ENCODE results near the gene ACIN1. TPM values are rescaled to one million over a fixed set of nuclear protein-coding genes. Genes with fewer than 3 reads are reported as not detected.

ACIN1 gene
- total and polyA plus RNA-seq, 9 of the 15 experiments (the other 6 are each of a cell fraction or from before 2014, with no cell fraction given): 5.0 to 196 (median 129) TPM

DNA sequence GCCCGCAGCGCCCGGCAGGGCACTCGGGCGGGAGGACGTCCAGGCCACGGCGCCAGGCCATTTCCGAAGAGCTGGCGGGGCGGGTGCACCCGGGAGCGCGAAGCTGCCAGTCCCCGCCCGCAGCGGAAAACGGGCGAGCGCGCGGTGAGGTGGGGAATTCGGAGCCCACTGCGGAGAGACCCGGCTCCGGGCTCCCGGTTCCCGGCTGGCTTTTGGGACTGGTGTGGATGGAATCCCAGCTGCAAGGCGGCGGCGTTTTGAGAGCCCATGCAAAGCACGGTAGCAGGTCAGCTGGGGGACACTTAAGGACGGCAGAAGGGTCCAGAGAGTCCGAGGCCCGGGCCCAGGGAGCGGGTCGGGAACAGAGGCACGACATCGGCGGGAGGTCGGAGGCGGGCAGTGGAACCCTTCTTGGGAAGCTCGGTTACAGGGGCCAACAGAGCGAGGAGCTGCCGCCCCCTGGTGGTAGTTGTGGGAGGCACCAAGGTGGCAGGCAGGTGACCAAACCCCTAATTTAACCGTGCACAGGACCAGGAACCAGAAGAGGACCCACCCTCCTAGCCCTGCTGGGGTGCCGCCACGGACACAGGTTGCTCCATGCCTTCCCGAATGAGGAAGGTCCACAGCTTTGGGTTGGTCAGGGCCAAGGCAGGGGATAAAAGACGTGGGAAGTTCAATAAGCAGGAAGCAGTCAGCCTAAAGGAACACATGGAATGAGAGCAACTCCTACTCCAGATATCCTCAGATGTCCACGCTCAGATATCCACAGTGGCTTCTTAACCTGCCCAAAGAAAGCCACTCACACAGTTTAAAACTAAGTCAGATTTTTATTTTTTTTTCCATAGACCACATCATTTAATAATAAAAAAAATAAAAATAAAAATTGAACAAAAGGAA lies 36.9 kb downstream of the ACIN1 start (continued):
- TF ChIP-seq OTX1 (CRISPR knock-in tag; IDR thresholded peaks at IDR 0.05) (0 out of 2 replicates have a peak, but pooled peaks have one; percentile 58), SMAD1 (IDR thresholded peaks at IDR 0.05; ENCODE audit: low read depth, low read length, partially characterized antibody) (peak; percentile 10), ERF (CRISPR knock-in tag; IDR thresholded peaks at IDR 0.05) (0 out of 2 replicates have a peak, but pooled peaks have one; percentile 28), RBFOX2 (IDR thresholded peaks at IDR 0.05; ENCODE audit: low read depth, low read length) (peak; percentile 66), U2AF1 (optimal IDR thresholded peaks at IDR 0.05; ENCODE audit: low read depth, low read length) (no peak), PHF20 (IDR thresholded peaks at IDR 0.05; ENCODE audit: partially characterized antibody) (no peak), BRCA1 (IDR thresholded peaks at IDR 0.05) (no peak), BRCA1 (CRISPR knock-in tag; IDR thresholded peaks at IDR 0.05) (no peak), SMARCA5 (IDR thresholded peaks at IDR 0.05) (peak; percentile 61; the same call in 1 of the 2 replicates), TRIM28 (IDR thresholded peaks at IDR 0.05) (0 out of 2 replicates have a peak, but pooled peaks have one; percentile 38), PCBP1 (IDR thresholded peaks at IDR 0.05; ENCODE audit: low read depth, low read length, poor library complexity, severe bottlenecking) (peak; percentile 18)
- TF ChIP-seq, protein P1, sequence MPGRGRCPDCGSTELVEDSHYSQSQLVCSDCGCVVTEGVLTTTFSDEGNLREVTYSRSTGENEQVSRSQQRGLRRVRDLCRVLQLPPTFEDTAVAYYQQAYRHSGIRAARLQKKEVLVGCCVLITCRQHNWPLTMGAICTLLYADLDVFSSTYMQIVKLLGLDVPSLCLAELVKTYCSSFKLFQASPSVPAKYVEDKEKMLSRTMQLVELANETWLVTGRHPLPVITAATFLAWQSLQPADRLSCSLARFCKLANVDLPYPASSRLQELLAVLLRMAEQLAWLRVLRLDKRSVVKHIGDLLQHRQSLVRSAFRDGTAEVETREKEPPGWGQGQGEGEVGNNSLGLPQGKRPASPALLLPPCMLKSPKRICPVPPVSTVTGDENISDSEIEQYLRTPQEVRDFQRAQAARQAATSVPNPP (IDR thresholded peaks at IDR 0.05; ENCODE audit: borderline replicate concordance, insufficient read depth, insufficient read length): no peak
- TF ChIP-seq, protein P2, sequence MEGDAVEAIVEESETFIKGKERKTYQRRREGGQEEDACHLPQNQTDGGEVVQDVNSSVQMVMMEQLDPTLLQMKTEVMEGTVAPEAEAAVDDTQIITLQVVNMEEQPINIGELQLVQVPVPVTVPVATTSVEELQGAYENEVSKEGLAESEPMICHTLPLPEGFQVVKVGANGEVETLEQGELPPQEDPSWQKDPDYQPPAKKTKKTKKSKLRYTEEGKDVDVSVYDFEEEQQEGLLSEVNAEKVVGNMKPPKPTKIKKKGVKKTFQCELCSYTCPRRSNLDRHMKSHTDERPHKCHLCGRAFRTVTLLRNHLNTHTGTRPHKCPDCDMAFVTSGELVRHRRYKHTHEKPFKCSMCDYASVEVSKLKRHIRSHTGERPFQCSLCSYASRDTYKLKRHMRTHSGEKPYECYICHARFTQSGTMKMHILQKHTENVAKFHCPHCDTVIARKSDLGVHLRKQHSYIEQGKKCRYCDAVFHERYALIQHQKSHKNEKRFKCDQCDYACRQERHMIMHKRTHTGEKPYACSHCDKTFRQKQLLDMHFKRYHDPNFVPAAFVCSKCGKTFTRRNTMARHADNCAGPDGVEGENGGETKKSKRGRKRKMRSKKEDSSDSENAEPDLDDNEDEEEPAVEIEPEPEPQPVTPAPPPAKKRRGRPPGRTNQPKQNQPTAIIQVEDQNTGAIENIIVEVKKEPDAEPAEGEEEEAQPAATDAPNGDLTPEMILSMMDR (IDR thresholded peaks at IDR 0.05 in 2 of 3, conservative IDR thresholded peaks at IDR 0.05 in 1 of 3; ENCODE audit: insufficient read depth in 2 of 3, low read depth in 1 of 3, low read length in 3 of 3): peak; percentile 92 to 96 (median 94)
- TF ChIP-seq, protein P3, sequence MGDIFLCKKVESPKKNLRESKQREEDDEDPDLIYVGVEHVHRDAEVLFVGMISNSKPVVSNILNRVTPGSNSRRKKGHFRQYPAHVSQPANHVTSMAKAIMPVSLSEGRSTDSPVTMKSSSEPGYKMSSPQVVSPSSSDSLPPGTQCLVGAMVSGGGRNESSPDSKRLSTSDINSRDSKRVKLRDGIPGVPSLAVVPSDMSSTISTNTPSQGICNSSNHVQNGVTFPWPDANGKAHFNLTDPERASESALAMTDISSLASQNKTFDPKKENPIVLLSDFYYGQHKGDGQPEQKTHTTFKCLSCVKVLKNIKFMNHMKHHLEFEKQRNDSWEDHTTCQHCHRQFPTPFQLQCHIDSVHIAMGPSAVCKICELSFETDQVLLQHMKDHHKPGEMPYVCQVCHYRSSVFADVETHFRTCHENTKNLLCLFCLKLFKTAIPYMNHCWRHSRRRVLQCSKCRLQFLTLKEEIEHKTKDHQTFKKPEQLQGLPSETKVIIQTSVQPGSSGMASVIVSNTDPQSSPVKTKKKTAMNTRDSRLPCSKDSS (IDR thresholded peaks at IDR 0.05; ENCODE audit: low read depth, partially characterized antibody): no peak
- TF ChIP-seq, protein P4, sequence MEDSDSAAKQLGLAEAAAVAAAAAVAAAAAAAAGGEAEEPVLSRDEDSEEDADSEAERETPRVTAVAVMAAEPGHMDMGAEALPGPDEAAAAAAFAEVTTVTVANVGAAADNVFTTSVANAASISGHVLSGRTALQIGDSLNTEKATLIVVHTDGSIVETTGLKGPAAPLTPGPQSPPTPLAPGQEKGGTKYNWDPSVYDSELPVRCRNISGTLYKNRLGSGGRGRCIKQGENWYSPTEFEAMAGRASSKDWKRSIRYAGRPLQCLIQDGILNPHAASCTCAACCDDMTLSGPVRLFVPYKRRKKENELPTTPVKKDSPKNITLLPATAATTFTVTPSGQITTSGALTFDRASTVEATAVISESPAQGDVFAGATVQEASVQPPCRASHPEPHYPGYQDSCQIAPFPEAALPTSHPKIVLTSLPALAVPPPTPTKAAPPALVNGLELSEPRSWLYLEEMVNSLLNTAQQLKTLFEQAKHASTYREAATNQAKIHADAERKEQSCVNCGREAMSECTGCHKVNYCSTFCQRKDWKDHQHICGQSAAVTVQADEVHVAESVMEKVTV (CRISPR knock-in tag; IDR thresholded peaks at IDR 0.05): peak; percentile 80
- TF ChIP-seq, protein P5, sequence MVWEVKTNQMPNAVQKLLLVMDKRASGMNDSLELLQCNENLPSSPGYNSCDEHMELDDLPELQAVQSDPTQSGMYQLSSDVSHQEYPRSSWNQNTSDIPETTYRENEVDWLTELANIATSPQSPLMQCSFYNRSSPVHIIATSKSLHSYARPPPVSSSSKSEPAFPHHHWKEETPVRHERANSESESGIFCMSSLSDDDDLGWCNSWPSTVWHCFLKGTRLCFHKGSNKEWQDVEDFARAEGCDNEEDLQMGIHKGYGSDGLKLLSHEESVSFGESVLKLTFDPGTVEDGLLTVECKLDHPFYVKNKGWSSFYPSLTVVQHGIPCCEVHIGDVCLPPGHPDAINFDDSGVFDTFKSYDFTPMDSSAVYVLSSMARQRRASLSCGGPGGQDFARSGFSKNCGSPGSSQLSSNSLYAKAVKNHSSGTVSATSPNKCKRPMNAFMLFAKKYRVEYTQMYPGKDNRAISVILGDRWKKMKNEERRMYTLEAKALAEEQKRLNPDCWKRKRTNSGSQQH (CRISPR knock-in tag; IDR thresholded peaks at IDR 0.05): peak; percentile 45; the same call in 1 of the 2 replicates

All from K562 (cell line).